ENCODE measurements around the gene IL2RA.

GRCh38 chr10:5983774-5984173, 78.4 kb downstream of the IL2RA start:
- TF ChIP-seq CTCF (IDR thresholded peaks at IDR 0.05) (no peak), EZH2 (IDR thresholded peaks at IDR 0.05; ENCODE audit: borderline replicate concordance, insufficient read depth, low read depth, low read length, poor library complexity, severe bottlenecking) (no peak)
